ENCODE data around the gene ANGPTL2. TPM values are rescaled to one million over a fixed set of nuclear protein-coding genes. Genes with fewer than 3 reads are reported as not detected.
A peak's percentile ranks its signal among the peaks of the same experiment; 100 is the strongest.

Gene ANGPTL2
- total and polyA plus RNA-seq, 4 experiments from 2014 or later, result not detected

DNA sequence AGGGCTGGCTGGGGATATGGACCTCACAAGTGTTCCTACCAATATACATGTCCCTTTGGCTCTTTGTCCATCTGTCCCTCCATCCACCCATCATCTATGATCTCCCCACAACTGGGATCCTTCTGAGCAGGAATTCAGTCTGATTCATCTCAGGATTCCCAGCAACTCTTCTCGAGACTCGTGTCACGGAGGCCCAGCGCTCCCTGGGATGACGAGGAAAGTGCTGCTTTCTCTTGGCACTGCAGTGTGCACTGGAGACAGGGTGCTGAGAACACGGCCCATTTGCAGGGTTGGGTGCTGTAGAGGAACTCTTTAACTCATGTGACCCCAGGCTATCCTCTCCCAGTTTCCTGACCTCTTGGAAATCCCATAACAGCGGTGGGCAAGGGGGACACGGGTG, 72.9 kb downstream of the ANGPTL2 start:
- ChIA-PET POLR2A (ENCODE audit: partially characterized antibody) (interaction anchor here (0.8 to 2.0 kb wide), 6 partner anchors 8 to 401 kb away, joined by 3 to 16 read pairs (median 4); no protein-coding TSS in a partner anchor), CTCF (ENCODE audit: partially characterized antibody) (interaction anchor here (0.8 to 1.3 kb wide), 7 partner anchors 9 to 150 kb away, joined by 3 to 6 read pairs (median 4); no protein-coding TSS in a partner anchor)
- peaks cover 18 to 37% (median 25%) of the 10 kb centered on the region in 4 donors for H3K4me1 Mint-ChIP-seq
- no peaks in the 10 kb centered on the region for H3K9me3 Mint-ChIP-seq
- H3K4me3 Mint-ChIP-seq, result peak overlapping the region in 3 of 8 donors; percentile 11 to 92 (median 49)
- intact Hi-C loops (cut with micrococcal nuclease), result loop anchor here (10.0 kb wide), 1 partner anchor 65 kb away; no protein-coding TSS in a partner anchor
- Histone ChIP-seq H3K4me1 (ENCODE audit: insufficient read depth, low read length) (peaks cover 21% of the 10 kb centered on the region), H3K9me3 (ENCODE audit: control insufficient read depth in 1 of 2, low read length in 2 of 2) (no peaks in the 10 kb centered on the region), H3K4me3 (ENCODE audit: low read length in 2 of 2) (no peak overlapping the region), H3K36me3 (ENCODE audit: insufficient read depth, low read length) (no peaks in the 10 kb centered on the region), H3K27ac (ENCODE audit: low read depth, low read length) (no peak overlapping the region), H3K27me3 (ENCODE audit: insufficient read depth, low read length) (no peaks in the 10 kb centered on the region)
- H3K27me3 Mint-ChIP-seq, result no peaks in the 10 kb centered on the region
- DNase-seq, result no peak
- H3K27ac Mint-ChIP-seq, result peak overlapping the region in 2 of 7 donors; percentile 10 to 31
- H3K36me3 Mint-ChIP-seq, result peaks cover 2 to 9% of the 10 kb centered on the region in 2 donors

DNA sequence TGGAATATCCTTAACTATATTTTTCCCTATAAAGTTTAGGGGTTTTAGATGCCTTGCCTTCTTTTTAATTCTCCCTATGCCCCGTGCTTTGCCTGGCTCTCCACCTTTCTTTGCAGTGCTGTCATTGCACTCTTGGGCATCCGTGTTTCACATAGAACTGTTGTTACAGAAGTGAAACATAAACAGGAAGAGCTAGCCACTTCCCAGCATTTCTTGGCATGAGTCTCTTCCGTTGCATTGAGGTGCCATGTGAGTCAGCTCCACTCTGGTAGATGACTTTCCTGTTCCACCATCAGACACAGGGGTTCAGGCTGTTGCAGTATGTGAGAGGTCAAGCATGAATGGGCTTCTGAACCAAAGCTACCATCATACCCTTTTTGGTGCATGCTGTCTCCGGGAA, 73.4 kb downstream of the ANGPTL2 start:
- peaks cover 2 to 9% of the 10 kb centered on the region in 2 donors for H3K36me3 Mint-ChIP-seq
- H3K4me3 ChIP-seq (ENCODE audit: low read length in 2 of 2), result no peak overlapping the region
- H3K9me3 Mint-ChIP-seq, result no peaks in the 10 kb centered on the region
- peaks cover 18 to 37% (median 25%) of the 10 kb centered on the region in 4 donors for H3K4me1 Mint-ChIP-seq
- peaks cover 21% of the 10 kb centered on the region for H3K4me1 ChIP-seq (ENCODE audit: insufficient read depth, low read length)
- ChIA-PET CTCF (ENCODE audit: partially characterized antibody) (interaction anchor here (0.8 to 1.3 kb wide), 7 partner anchors 10 to 150 kb away, joined by 3 to 6 read pairs (median 4); no protein-coding TSS in a partner anchor), POLR2A (ENCODE audit: partially characterized antibody) (interaction anchor here (0.8 to 2.0 kb wide), 7 partner anchors 8 to 402 kb away, joined by 3 to 16 read pairs (median 3); no protein-coding TSS in a partner anchor)
- no peaks in the 10 kb centered on the region for H3K27me3 Mint-ChIP-seq
- DNase-seq, result peak; percentile 16 to 49 (median 30)
- peak overlapping the region; percentile 43 to 92 (median 70) for H3K4me3 Mint-ChIP-seq
- no peaks in the 10 kb centered on the region for H3K9me3 ChIP-seq (ENCODE audit: control insufficient read depth in 1 of 2, low read length in 2 of 2)
- intact Hi-C loops (cut with micrococcal nuclease), result loop anchor here (10.0 kb wide), 1 partner anchor 64 kb away; no protein-coding TSS in a partner anchor
- no peak overlapping the region for H3K27ac ChIP-seq (ENCODE audit: low read depth, low read length)
- no peaks in the 10 kb centered on the region for H3K27me3 ChIP-seq (ENCODE audit: insufficient read depth, low read length)
- no peaks in the 10 kb centered on the region for H3K36me3 ChIP-seq (ENCODE audit: insufficient read depth, low read length)
- H3K27ac Mint-ChIP-seq, result peak overlapping the region in 5 of 7 donors; percentile 1 to 72 (median 6)

DNA sequence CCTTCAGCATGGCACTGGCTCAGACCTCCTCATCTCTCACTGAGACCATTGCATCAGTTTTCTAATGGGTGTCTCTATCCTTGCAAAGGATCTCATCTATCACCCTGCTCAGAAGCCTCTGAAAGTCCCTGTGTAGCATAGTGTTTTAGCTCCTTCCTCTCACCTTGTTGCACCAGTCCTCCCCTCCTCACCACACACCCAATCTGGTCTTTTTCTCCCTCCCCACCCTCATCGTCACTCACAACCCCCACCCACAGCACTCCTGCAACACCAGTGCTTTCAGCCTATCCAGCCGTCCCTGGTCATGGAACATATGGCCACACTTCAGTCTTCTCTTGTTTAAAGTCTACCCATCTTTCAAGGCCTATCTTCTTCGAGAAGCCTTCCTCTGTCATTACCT, 74.5 kb downstream of the ANGPTL2 start:
- peaks cover 0 to 3% of the 10 kb centered on the region in 2 donors for H3K36me3 Mint-ChIP-seq
- no peaks in the 10 kb centered on the region for H3K9me3 Mint-ChIP-seq
- ChIA-PET POLR2A (ENCODE audit: partially characterized antibody) (interaction anchor here (1.0 to 2.0 kb wide), 2 partner anchors 61 to 144 kb away, joined by 3 to 16 read pairs; no protein-coding TSS in a partner anchor), CTCF (ENCODE audit: partially characterized antibody) (no interaction called here)
- peaks cover 18 to 37% (median 25%) of the 10 kb centered on the region in 4 donors for H3K4me1 Mint-ChIP-seq
- peak overlapping the region in 3 of 7 donors; percentile 30 to 86 (median 54) for H3K27ac Mint-ChIP-seq
- Histone ChIP-seq H3K4me3 (ENCODE audit: low read length in 2 of 2) (no peak overlapping the region), H3K27me3 (ENCODE audit: insufficient read depth, low read length) (no peaks in the 10 kb centered on the region), H3K27ac (ENCODE audit: low read depth, low read length) (no peak overlapping the region), H3K4me1 (ENCODE audit: insufficient read depth, low read length) (peaks cover 21% of the 10 kb centered on the region), H3K9me3 (ENCODE audit: control insufficient read depth in 1 of 2, low read length in 2 of 2) (no peaks in the 10 kb centered on the region), H3K36me3 (ENCODE audit: insufficient read depth, low read length) (no peaks in the 10 kb centered on the region)
- H3K27me3 Mint-ChIP-seq, result no peaks in the 10 kb centered on the region
- no peak for DNase-seq
- H3K4me3 Mint-ChIP-seq, result peak overlapping the region in 1 of 8 donors; percentile 43
- intact Hi-C loops (cut with micrococcal nuclease), result loop anchor here (10.0 kb wide), 1 partner anchor 63 kb away; no protein-coding TSS in a partner anchor

DNA sequence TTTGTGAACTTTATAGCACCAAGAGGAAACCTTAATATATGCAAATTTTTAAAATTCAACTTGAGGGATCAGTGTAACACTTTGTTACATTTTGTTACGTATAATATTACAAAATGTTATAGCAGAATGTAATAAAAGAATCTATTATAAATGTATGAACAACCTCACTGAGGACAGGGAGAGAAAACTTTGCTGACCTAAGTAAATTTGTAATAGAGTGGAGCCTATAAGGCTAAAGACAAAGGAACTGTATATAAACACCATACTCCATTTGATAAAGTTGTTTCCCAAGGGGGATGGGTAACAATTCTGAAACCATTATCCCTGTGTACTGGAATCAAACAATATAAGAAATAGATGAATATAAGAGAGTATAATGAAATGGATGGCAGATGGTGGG, 77.3 kb downstream of the ANGPTL2 start:
- peaks cover 0 to 2% of the 10 kb centered on the region in 2 donors for H3K36me3 Mint-ChIP-seq
- H3K4me3 Mint-ChIP-seq, result no peak overlapping the region
- H3K27me3 ChIP-seq (ENCODE audit: insufficient read depth, low read length), result no peaks in the 10 kb centered on the region
- peaks cover 16 to 26% (median 22%) of the 10 kb centered on the region in 4 donors for H3K4me1 Mint-ChIP-seq
- no peak overlapping the region for H3K27ac Mint-ChIP-seq
- no peaks in the 10 kb centered on the region for H3K36me3 ChIP-seq (ENCODE audit: insufficient read depth, low read length)
- peaks cover 21% of the 10 kb centered on the region for H3K4me1 ChIP-seq (ENCODE audit: insufficient read depth, low read length)
- no peak overlapping the region for H3K27ac ChIP-seq (ENCODE audit: low read depth, low read length)
- intact Hi-C loops (cut with micrococcal nuclease), result loop anchor here (10.0 kb wide), 1 partner anchor 60 kb away; no protein-coding TSS in a partner anchor
- ChIA-PET CTCF (ENCODE audit: partially characterized antibody) (no interaction called here), POLR2A (ENCODE audit: partially characterized antibody) (no interaction called here)
- no peak overlapping the region for H3K4me3 ChIP-seq (ENCODE audit: low read length in 2 of 2)
- no peaks in the 10 kb centered on the region for H3K9me3 Mint-ChIP-seq
- no peaks in the 10 kb centered on the region for H3K27me3 Mint-ChIP-seq
- no peak for DNase-seq
- H3K9me3 ChIP-seq (ENCODE audit: control insufficient read depth in 1 of 2, low read length in 2 of 2), result no peaks in the 10 kb centered on the region

DNA sequence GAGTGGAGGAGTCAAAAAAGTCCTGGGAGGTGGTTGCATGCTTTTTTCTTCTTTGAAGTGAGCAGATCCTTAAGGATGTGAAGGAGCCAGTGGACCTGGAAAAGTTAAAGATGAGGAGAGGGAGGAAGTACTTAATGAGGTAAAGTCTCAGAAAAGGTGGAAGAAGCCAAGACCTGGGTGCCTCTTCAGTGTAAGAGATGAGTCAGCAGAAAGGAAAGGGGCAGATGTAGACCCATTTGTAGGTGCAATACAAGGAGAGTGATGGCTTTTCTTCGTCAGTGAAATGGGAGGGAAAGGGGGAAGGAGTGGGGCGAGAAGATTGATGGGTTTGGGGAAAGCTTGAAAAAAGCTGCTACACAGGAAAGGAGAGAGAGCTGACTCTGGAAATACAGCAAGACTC, 82.9 kb downstream of the ANGPTL2 start:
- DNase-seq, result no peak
- Mint-ChIP-seq H3K9me3 (no peaks in the 10 kb centered on the region), H3K27ac (no peak overlapping the region), H3K4me3 (no peak overlapping the region), H3K36me3 (peaks cover 2 to 6% of the 10 kb centered on the region in 2 donors), H3K27me3 (no peaks in the 10 kb centered on the region), H3K4me1 (no peaks in the 10 kb centered on the region)
- CTCF ChIA-PET (ENCODE audit: partially characterized antibody), result no interaction called here
- no peaks in the 10 kb centered on the region for H3K9me3 ChIP-seq (ENCODE audit: control insufficient read depth in 1 of 2, low read length in 2 of 2)
- no peaks in the 10 kb centered on the region for H3K36me3 ChIP-seq (ENCODE audit: insufficient read depth, low read length)
- intact Hi-C loops (cut with micrococcal nuclease), result no loop called here
- POLR2A ChIA-PET (ENCODE audit: partially characterized antibody), result interaction anchor here (1.3 kb wide), 1 partner anchor 10 kb away, joined by 3 read pairs; no protein-coding TSS in a partner anchor
- no peaks in the 10 kb centered on the region for H3K4me1 ChIP-seq (ENCODE audit: insufficient read depth, low read length)
- no peak overlapping the region for H3K4me3 ChIP-seq (ENCODE audit: low read length in 2 of 2)
- no peaks in the 10 kb centered on the region for H3K27me3 ChIP-seq (ENCODE audit: insufficient read depth, low read length)
- H3K27ac ChIP-seq (ENCODE audit: low read depth, low read length), result no peak overlapping the region

DNA sequence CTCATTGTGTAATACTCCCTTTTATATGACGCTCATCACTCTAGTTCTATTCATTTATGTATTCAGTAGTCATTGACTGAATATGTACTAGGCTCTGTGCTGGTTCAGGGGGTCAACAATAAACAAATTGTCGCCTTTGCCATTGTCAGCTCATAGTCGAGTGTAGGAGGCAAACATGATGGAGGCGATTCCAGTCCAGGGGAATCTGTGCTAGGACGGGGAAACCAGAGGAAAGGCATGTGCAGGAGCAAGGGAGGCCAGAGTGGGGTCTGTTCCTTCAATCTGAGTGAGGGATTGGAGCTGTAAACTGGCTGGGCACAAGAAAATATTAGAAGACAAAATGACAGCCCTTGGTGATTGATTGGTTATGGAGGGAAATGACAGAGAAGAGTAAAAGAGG, 83.9 kb downstream of the ANGPTL2 start:
- Mint-ChIP-seq H3K4me3 (no peak overlapping the region), H3K27me3 (no peaks in the 10 kb centered on the region), H3K36me3 (peaks cover 2 to 6% of the 10 kb centered on the region in 2 donors), H3K4me1 (no peaks in the 10 kb centered on the region), H3K9me3 (no peaks in the 10 kb centered on the region), H3K27ac (no peak overlapping the region)
- Histone ChIP-seq H3K4me1 (ENCODE audit: insufficient read depth, low read length) (no peaks in the 10 kb centered on the region), H3K27me3 (ENCODE audit: insufficient read depth, low read length) (no peaks in the 10 kb centered on the region), H3K36me3 (ENCODE audit: insufficient read depth, low read length) (no peaks in the 10 kb centered on the region), H3K9me3 (ENCODE audit: control insufficient read depth in 1 of 2, low read length in 2 of 2) (no peaks in the 10 kb centered on the region), H3K27ac (ENCODE audit: low read depth, low read length) (no peak overlapping the region), H3K4me3 (ENCODE audit: low read length in 2 of 2) (no peak overlapping the region)
- DNase-seq, result no peak
- ChIA-PET CTCF (ENCODE audit: partially characterized antibody) (no interaction called here), POLR2A (ENCODE audit: partially characterized antibody) (no interaction called here)
- intact Hi-C loops (cut with micrococcal nuclease), result no loop called here
